CMK (cell line): Measurements from ENCODE around the gene LMCD1.

Source experiments
- DNase-seq: peaks from one replicate; pipeline ENCODE4 v3.0.0-alpha.2; 2010; ENCODE audit warnings: low read depth

Gene LMCD1

DNA sequence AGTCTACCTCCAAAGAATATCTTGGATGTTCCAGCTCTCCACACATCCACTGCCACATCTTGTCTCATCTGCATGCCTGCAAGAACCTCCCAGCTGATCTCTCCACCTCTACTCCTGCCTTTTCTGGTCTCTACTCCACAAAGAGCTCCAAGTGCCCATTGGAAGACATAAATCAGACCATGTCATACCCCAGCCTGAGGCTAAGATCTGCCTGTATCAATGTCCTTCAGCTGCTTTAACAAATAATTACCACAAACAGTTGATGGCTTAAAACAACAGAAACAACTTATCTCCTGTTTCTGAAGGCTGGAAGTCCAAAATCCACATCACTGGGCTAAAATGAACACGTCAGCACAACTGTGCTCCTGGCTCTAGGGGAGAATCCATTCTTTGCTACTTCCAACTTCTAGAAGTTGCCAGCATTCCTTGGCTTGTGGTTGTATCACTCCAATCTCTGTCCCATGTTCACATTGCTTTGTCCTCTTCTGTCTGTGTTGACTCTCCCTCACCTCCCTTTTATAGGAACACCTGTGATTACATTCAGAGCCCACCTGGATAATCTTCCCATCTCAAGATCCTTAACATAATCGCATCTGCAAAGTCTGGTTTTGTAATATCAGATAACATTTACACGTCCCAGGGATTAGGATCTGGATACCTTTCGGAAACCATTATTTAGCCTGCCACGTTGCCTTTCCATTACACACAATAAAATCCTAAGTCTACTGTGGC is 17.0 kb upstream of the LMCD1 start:
- DNase-seq = no peak

GRCh38 chr3:8485141-8485870 is 16.3 kb upstream of the LMCD1 start:
- DNase-seq = no peak

GRCh38 chr3:8485943-8486342 is 15.7 kb upstream of the LMCD1 start:
- no peak for DNase-seq

GRCh38 chr3:8486434-8486833 is 15.2 kb upstream of the LMCD1 start:
- DNase-seq = no peak

DNA sequence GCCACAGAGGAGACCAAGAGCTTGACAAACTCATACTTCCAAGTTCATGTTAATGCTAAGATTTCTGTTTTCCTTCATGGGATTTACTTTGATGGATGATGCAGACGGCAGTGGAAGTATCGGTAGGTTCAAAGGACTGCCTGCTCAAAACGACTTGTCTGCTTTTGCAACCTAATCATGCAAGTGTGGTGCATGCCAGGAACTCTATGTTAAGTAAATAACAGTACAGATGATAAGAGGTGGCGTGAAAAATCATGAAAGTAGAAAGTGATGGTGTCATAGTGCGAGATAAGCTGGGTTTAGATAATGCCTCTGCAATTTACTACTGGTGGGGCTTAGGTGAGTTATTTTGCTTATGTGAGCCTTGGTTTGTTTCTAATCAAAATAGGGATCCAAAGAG is 14.7 kb upstream of the LMCD1 start:
- DNase-seq = no peak

DNA sequence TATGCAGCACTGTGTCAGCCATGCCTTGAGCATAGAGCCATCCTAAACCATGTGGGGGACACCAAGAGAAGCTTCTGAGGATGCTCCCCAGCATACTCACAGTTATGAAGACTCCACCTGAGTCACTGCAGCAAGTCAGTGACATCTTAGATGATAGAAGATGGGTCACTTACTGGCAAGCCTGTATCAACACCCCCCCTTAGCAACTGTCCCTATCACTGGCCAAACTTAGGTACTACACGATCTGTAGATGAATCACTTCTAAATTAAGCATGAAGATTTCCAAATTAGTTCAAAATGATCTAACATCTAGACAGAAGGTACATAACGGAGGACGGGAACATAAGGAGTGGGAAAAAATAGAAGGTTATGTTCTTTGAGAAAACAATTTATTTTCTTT is 13.2 kb upstream of the LMCD1 start:
- no peak for DNase-seq

DNA sequence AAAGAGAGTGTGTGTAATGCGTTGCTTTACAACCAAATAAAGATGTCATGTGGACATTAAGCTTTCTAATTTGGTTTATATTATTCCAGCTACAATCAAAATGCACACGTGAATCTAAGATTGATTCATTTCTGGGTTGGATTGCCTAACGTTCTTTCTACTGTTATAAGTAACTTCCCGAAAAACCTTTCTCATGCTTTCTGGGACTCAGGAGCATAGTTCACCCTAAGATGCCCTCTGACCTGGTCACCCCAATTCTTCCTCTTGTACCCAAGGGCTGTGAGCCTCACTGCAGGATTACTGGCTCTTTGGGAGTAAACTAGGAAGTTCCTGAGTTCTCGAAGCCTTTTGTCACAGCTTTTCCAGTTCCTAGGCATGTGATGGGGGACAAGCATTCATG is 12.7 kb upstream of the LMCD1 start:
- no peak for DNase-seq

DNA sequence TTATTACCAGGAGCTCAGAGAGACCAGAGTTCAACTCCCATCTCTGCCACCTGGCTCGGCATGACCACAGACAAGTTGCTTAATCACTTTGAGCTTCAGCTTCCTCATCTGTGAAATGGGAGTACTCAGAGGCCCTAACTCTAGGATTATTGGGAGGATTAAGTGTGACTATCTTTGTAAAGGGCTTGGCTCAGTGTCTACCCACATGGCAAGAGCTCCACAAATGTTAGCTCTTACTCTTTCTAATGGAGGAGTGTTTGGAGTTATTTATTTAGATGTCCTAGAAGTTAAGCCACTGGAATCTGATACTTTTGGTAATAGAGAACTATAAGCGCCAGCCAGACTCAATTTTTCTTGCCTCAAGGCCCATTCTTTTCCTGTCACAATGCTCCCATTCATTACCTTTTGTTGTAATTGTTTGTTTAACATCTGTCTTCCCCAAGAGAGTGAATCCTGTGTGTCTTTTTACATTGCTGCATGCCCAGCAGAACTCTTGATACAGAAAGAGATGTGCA is 12.3 kb upstream of the LMCD1 start:
- DNase-seq = no peak

GRCh38 chr3:8490079-8490552 is 11.5 kb upstream of the LMCD1 start:
- no peak for DNase-seq

DNA sequence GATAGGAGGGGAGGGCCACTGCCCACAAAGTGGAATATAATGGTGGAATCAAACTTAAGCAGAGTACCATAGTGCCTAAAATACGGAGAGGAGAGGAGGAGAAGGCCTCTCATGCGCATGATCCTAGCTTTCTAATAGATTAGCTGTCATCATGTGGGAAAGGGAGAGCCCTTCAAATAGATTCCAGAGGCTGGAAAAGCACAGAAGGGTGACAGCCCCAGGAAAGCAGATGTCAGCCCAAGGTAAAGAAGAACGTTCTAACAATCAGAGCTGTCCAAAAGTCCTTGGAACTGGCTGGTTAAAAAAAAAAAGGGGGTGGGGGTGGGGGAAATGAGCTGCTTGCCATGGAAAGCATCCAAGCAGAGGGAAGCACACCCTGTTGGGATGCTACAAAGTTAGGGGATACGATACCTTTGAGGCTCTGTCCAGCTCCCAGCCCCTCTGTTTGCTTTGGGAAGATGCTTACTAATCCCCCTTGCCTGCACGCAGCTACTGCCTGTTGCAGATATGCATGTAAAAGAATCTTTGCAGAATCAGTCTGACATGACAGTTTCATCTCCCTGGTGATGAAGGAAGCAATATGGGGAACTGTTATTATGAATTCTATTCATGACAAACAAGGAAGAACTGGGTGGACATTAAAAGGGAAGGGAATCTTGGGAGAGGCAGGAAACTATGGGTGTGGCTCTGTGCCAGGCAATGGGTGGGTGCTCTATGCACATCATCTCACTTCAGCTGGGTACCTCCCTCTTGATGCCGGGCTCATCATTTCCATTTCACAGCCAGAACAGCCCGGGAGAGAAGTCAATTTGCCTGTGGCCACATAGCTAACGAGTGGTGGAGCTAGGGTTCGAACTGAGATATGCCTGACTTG is 10.1 kb upstream of the LMCD1 start:
- DNase-seq = no peak

GRCh38 chr3:8492744-8493511 is 8.7 kb upstream of the LMCD1 start:
- DNase-seq = no peak

- DNase-seq = no peak
Observed at GRCh38 chr3:8493744-8494143, 7.9 kb upstream of the LMCD1 start.

DNA sequence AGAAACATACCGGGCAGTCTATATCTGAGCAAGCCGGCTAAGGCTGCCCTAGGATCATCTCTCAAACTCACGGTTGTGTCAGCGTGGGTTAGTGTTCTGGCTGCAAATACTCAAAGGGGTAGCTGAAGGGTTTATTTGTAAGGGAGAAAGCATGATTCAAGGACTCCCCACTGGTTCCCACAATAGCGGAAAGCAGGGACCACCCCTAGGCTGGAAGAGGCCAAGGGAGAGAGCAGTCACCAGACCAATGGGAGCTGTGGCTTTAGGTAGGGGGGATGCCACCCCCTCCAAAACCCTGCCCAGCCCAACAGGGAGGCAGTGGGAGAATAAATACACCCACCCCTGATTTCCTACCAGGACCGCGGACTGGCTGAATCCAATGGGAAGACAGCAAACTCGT is 7.3 kb upstream of the LMCD1 start:
- DNase-seq = no peak

- DNase-seq = no peak
Observed at GRCh38 chr3:8497582-8497981, 4.0 kb upstream of the LMCD1 start.

DNA sequence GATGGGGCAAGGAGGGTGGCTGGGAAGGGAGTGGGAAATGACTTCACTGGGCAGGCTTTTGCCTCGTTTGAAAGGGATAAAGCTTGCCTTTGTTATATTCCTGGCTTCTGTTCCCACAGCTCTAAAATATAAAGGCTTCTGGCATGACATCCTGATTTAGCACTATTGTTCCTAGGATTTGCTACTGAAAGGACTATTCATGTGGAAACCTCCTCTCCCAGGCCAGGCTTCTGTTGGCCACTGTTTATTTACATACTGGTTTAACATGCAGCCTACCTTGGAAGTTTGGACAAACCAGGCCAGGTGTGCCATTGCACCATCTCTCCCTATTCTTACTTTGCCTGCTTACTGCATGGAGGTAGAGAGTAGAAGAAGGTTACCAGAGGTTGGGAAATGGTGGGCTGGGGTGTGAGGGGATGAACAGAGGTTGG is 2.4 kb upstream of the LMCD1 start:
- DNase-seq = no peak

GRCh38 chr3:8500319-8500988 is 1.2 kb upstream of the LMCD1 start:
- no peak for DNase-seq

DNA sequence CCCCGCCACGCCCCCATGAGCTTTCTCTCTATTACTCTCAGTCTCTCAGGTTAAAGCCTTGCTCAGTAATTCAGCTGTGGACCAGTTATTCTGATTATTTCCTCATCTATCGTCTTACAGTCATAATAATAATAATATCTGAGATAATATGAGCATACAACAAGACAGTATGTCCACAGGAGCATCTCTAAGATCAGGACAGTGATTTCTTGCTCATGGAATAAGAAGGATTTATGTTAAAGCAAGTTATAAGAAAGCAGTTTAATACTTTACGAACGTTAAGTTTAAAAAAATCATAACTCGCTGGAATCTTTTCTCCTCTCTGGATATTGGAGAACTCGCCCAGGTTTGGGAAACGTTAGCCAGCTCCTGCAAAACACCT is 643 bp upstream of the LMCD1 start:
- no peak for DNase-seq

- DNase-seq = no peak
Observed at GRCh38 chr3:8503461-8503860, 1.8 kb downstream of the LMCD1 start.

DNA sequence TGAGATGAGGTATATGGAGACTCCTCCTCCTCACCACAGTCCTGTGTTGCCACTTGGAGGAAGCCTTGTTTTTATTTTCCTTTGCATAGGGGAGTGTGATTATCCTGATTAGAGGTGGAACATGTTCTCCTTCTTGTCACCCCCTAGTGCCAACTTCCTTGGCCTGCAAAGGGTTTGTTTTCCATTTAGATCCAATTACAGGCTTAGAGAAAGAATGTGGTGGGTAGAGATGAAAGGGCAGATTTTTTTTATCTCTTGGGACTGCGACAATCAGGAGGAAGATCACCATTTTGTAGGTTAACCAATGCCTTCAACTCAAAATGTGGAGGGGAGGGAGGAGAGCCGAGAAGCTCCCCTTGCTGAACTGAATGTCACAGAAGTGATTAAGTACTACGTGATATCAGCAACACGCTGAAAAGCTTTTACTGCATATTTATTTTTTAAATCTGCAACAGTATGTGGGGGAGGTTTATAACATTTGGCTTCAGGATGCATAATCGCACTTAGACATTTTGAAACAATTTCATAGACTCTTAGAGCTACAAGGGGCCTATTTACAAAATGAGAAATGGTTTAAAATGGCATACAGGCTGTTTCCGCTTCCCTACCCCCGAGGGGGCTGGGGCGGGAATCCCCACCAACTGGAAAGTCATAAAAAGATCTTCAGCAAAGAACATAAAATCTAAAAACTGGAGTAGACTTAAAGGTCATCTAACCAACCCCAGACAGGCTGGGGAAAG is 2.4 kb downstream of the LMCD1 start:
- no peak for DNase-seq

GRCh38 chr3:8504611-8504973 is 3.0 kb downstream of the LMCD1 start:
- no peak for DNase-seq

DNA sequence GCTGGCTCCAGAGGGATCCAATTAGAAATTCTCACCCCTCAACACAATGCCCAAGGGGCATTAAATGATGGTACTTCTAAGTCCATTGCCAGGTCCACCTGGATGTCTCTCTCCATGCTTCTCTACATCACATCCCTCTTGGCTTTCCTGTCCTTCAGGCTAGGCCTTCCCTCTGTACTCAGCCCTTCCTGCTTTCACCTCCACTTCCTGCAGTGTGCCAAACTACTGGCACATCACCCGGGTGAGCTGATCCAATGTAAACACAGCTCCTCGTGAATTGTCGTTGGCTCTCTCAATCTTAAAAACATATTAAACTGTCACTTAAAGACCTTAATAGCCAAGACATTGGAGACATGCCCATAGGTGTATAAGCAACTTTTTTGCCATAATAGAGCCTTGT is 4.0 kb downstream of the LMCD1 start:
- no peak for DNase-seq
